ENCODE measurements around the gene TTLL10. TPM values are rescaled to one million over a fixed set of nuclear protein-coding genes. Genes with fewer than 3 reads are reported as not detected.

Gene TTLL10
- total and polyA plus RNA-seq, 2 of the 4 experiments (the other 2 are of a cell fraction) = not detected

DNA sequence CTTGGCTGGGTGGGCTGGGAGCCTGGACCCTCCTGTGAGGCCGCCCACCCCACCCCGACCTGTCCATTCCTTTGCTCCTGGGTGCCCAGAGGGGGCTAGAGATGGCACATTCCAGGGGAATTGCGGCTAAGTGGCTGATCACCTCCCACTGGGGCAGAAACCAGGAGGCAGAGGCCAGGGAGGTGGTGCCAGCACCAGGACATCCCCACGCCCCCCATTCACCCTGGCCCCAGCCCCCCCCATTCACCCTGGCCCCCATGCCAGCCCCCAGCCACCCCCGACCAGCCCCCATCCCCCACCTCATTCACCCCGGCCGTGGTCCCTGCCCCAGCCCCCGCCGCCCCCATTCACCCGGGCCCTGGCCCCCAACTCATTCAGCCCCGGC, 66.7 kb downstream of the TTLL10 start:
- Histone ChIP-seq H2BK15ac (ENCODE audit: low read depth, low read length) (no peak overlapping the region), H3K4me3 (ENCODE audit: insufficient read depth, low read depth, low read length) (no peak overlapping the region), H3K4me2 (ENCODE audit: low read depth, low read length) (no peak overlapping the region), H4K5ac (ENCODE audit: low read depth, low read length) (no peak overlapping the region), H3K36me3 (ENCODE audit: control insufficient read depth, insufficient read depth, low read length) (peaks cover 2% of the 10 kb centered on the region; the same call in 1 of the 2 replicates), H4K8ac (ENCODE audit: low read depth in 2 of 2, low read length in 2 of 2) (no peak overlapping the region), H4K91ac (ENCODE audit: insufficient read depth, low read depth, low read length) (no peak overlapping the region), H3K79me1 (ENCODE audit: low read depth in 1 of 2, low read length in 2 of 2) (peaks cover 0 to 7% of the 10 kb centered on the region in 2 experiments; a peak in 1 of 4 replicates), H2BK120ac (ENCODE audit: low read depth, low read length) (no peak overlapping the region), H3K9me3 (ENCODE audit: control insufficient read depth, insufficient read depth, low read length) (no peaks in the 10 kb centered on the region), H2AK5ac (ENCODE audit: low read depth, low read length) (0 out of 2 replicates have a peak overlapping the region, but pooled peaks have one; percentile 16), H3K4ac (ENCODE audit: low read depth, low read length) (no peak overlapping the region), H2AFZ (replicated peaks; ENCODE audit: low read length, poor library complexity) (no peak overlapping the region), H2BK20ac (ENCODE audit: low read depth, low read length) (no peak overlapping the region), H3K18ac (ENCODE audit: low read depth, low read length) (no peak overlapping the region), H2AK9ac (replicated peaks; ENCODE audit: low read depth, low read length, poor library complexity) (peak overlapping the region; percentile 1), H3K9me1 (ENCODE audit: insufficient read depth, low read length) (no peaks in the 10 kb centered on the region), H3K27me3 (ENCODE audit: control insufficient read depth, insufficient read depth, low read length) (no peaks in the 10 kb centered on the region), H3K27ac (ENCODE audit: insufficient read depth, low read length) (no peak overlapping the region), H4K20me1 (ENCODE audit: insufficient read depth, low read length) (no peaks in the 10 kb centered on the region), H2BK5ac (ENCODE audit: low read depth, low read length, poor library complexity, severe bottlenecking) (no peak overlapping the region), H3K9ac (ENCODE audit: low read depth, low read length) (no peak overlapping the region), H3K14ac (replicated peaks; ENCODE audit: low read depth, low read length) (no peak overlapping the region), H3K56ac (ENCODE audit: extremely low read depth, insufficient read depth, low read length) (no peak overlapping the region), H3K23ac (ENCODE audit: low read depth, low read length) (no peak overlapping the region), H3K4me1 (ENCODE audit: control insufficient read depth, insufficient read depth, low read length) (peaks cover 16% of the 10 kb centered on the region)
- POLR2A ChIA-PET (ENCODE audit: unreplicated experiment) = no interaction called here
- no peak for DNase-seq
- no peak for TF ChIP-seq CHD1 (IDR thresholded peaks at IDR 0.05; ENCODE audit: low read depth, low read length)
- dilution Hi-C loops (cut with HindIII; ENCODE audit: low sequenced_read_pairs, unreplicated experiment) = no loop called here
- no peak for ATAC-seq (ENCODE audit: low read depth)
- WGBS, 2 experiments (ENCODE audit: extremely low coverage in 2 of 2, insufficient read length in 1 of 2) = no CpG with 5 or more reads among the region's 11 CpGs
- in situ Hi-C loops (cut with MboI; ENCODE audit: low sequenced_read_pairs) = no loop called here
- no TSS peak for BruUV-seq (replicated peaks)
- CTCF ChIA-PET = no interaction called here
- intact Hi-C loops (cut with micrococcal nuclease) = no loop called here
